OCI-LY3 (cell line): ENCODE results near the gene NOC2L.

Source experiments
- H2AFZ ChIP-seq: fragments of 200-600, 300-600 bp; shearing (Covaris generic); 2 replicates; pipeline ENCODE4 v1.6.0; 2014; ENCODE audit warnings: antibody characterized with exemption, low read depth, low read length
- H3K27ac ChIP-seq: fragments of 200-600, 300-600 bp; sonication (generic); 2 replicates; pipeline ENCODE4 v1.5.1; 2014; ENCODE audit warnings: mild to moderate bottlenecking, low read length, moderate library complexity, mixed read lengths
- H3K27me3 ChIP-seq: fragments of 200-600, 300-600 bp; sonication (generic); 2 replicates; pipeline ENCODE4 v1.6.1; 2014; ENCODE audit warnings: low read depth, low read length, mixed read lengths
- H3K36me3 ChIP-seq: fragments of 200-600, 300-600 bp; sonication (generic); replicated peaks from 2 replicates; pipeline ENCODE3; 2014; ENCODE audit warnings: low read depth, low read length, mixed read lengths
- H3K4me1 ChIP-seq: fragments of 300-600, 200-600 bp; sonication (generic); 2 replicates; pipeline ENCODE4 v1.6.1; 2014; ENCODE audit warnings: low read length, mixed read lengths
- H3K4me2 ChIP-seq: fragments of 200-600, 300-600 bp; sonication (generic); 2 replicates; pipeline ENCODE4 v1.6.1; 2014; ENCODE audit warnings: low read length, mixed read lengths
- H3K4me3 ChIP-seq: fragments of 300-600, 200-600 bp; sonication (generic); 2 replicates; pipeline ENCODE4 v1.5.1; 2014; ENCODE audit warnings: antibody characterized with exemption, mild to moderate bottlenecking, low read length, moderate library complexity
- H3K79me2 ChIP-seq: fragments of 300-600, 200-600 bp; shearing (Covaris generic); 2 replicates; pipeline ENCODE4 v1.6.1; 2014; ENCODE audit warnings: mild to moderate bottlenecking, low read length, mixed read lengths
- H3K9ac ChIP-seq: fragments of 300-600, 200-600 bp; shearing (Covaris generic); 2 replicates; pipeline ENCODE4 v1.6.0; 2014; ENCODE audit warnings: mild to moderate bottlenecking, low read length, moderate library complexity
- H3K9me3 ChIP-seq: fragments of 200-600, 300-600 bp; shearing (Covaris generic); 2 replicates; pipeline ENCODE4 v1.6.1; 2014; ENCODE audit warnings: low read length, mixed read lengths; ENCODE audit not compliant: insufficient read depth
- H4K20me1 ChIP-seq: fragments of 200-600, 300-600 bp; sonication (generic); 2 replicates; pipeline ENCODE4 v1.6.1; 2016; ENCODE audit warnings: low read length, mixed read lengths; ENCODE audit not compliant: insufficient read depth
- EZH2phosphoT487 ChIP-seq: fragments of 200-600 bp; shearing (Covaris generic); IDR thresholded peaks from 2 replicates; pipeline ENCODE4 v1.6.1; 2018; ENCODE audit warnings: antibody characterized with exemption, mixed run types, low read depth
- TF ChIP-seq, protein P1 (sequence below): fragments of 200-600, 300-600 bp; sonication (generic); IDR thresholded peaks from 2 replicates; pipeline ENCODE4 v1.5.1; 2014; ENCODE audit warnings: antibody characterized with exemption, low read length, low read depth

The NOC2L gene

GRCh38 chr1:913491-914130 lies 45.4 kb downstream of the NOC2L start:
- no peaks in the 10 kb centered on the region for H3K36me3 ChIP-seq
- no peak overlapping the region for H3K27ac ChIP-seq
- peaks cover 34% of the 10 kb centered on the region for H3K27me3 ChIP-seq
- no peak overlapping the region for H3K4me3 ChIP-seq
- H3K4me2 ChIP-seq = no peak overlapping the region
- H3K79me2 ChIP-seq = no peaks in the 10 kb centered on the region
- no peak overlapping the region for H2AFZ ChIP-seq
- no peak overlapping the region for H3K9ac ChIP-seq
- no peaks in the 10 kb centered on the region for H3K4me1 ChIP-seq
- TF ChIP-seq, protein P1, sequence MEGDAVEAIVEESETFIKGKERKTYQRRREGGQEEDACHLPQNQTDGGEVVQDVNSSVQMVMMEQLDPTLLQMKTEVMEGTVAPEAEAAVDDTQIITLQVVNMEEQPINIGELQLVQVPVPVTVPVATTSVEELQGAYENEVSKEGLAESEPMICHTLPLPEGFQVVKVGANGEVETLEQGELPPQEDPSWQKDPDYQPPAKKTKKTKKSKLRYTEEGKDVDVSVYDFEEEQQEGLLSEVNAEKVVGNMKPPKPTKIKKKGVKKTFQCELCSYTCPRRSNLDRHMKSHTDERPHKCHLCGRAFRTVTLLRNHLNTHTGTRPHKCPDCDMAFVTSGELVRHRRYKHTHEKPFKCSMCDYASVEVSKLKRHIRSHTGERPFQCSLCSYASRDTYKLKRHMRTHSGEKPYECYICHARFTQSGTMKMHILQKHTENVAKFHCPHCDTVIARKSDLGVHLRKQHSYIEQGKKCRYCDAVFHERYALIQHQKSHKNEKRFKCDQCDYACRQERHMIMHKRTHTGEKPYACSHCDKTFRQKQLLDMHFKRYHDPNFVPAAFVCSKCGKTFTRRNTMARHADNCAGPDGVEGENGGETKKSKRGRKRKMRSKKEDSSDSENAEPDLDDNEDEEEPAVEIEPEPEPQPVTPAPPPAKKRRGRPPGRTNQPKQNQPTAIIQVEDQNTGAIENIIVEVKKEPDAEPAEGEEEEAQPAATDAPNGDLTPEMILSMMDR = no peak
- TF ChIP-seq EZH2phosphoT487 = no peak
- H4K20me1 ChIP-seq = no peaks in the 10 kb centered on the region
- H3K9me3 ChIP-seq = no peaks in the 10 kb centered on the region

DNA sequence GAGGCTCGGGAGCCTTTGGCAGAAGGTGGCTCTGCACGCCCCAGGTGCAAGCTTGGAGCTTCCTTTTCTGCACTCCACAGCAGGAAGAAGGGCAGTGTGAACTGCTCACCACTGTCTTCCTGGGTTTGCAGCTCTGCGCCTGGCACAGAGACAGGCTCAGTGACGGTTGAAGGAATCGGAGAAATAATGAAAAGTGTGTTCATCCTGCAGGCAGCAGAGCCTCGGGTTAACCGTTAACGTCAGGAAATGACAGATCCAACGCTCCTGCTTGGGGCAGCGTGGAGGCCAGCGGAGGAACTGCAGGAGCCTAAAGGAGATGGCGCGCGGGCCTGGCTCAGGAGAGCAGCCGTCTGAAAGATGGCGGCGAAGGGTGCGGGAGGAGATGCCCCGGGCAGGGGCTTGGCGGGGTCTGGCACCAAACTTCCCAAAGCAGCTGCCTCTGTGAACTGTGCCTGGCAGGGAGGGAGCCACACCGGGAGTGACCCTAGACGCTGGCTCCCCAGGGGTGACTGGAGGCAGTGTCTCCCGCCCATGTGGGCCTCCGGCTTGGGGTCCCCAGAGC lies 46.2 kb downstream of the NOC2L start:
- no peak overlapping the region for H2AFZ ChIP-seq
- no peaks in the 10 kb centered on the region for H3K4me1 ChIP-seq
- TF ChIP-seq, protein P1 = no peak
- TF ChIP-seq EZH2phosphoT487 = no peak
- H3K4me2 ChIP-seq = no peak overlapping the region
- H4K20me1 ChIP-seq = no peaks in the 10 kb centered on the region
- no peaks in the 10 kb centered on the region for H3K36me3 ChIP-seq
- H3K27ac ChIP-seq = no peak overlapping the region
- H3K9me3 ChIP-seq = no peaks in the 10 kb centered on the region
- no peak overlapping the region for H3K4me3 ChIP-seq
- no peaks in the 10 kb centered on the region for H3K79me2 ChIP-seq
- peaks cover 29% of the 10 kb centered on the region for H3K27me3 ChIP-seq
- no peak overlapping the region for H3K9ac ChIP-seq

DNA sequence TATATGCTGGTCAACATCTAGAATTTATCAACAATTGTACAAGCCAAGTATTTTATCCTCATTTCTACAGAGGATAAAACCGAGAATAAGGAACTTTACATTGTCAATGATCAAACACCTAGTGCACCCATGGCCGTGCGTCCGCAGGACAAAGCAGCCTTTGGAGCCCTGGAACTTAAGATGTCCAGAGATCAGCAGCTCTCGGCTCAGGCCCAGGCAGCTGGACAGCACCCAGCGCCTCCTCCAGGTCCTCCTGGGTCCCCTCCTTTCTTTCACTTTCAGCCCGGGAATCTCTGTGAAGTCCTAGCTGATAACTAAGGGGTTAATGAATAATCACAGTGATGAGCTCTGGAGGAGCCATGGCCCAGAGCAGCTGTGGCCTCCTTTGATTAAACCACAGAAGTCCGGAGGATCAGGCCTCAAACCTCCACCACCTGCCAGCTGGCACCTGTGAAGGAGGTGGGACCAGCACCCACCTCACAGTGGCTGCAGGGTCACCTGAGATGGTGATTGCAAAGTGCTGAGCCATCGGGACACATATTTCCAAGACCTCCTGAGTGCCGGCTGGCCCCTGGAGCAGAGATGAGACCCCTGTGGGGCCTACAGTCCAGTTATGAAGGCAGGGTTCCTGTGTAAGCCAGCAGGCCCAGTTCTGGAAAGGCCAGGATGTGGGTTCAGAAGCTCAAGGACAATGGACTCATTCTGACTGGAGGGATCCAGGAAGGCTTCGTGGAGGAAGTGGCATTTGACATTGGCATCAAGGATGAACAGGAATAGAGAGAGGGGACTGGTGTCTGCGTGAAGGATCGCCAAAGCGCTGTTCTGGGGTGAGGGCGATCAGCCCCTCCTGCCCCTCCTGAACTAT lies 46.9 kb downstream of the NOC2L start:
- H2AFZ ChIP-seq = no peak overlapping the region
- H3K4me3 ChIP-seq = no peak overlapping the region
- no peak overlapping the region for H3K9ac ChIP-seq
- H3K27me3 ChIP-seq = peaks cover 22% of the 10 kb centered on the region
- no peaks in the 10 kb centered on the region for H3K9me3 ChIP-seq
- H3K79me2 ChIP-seq = no peaks in the 10 kb centered on the region
- H3K27ac ChIP-seq = no peak overlapping the region
- H3K4me1 ChIP-seq = no peaks in the 10 kb centered on the region
- no peak overlapping the region for H3K4me2 ChIP-seq
- no peaks in the 10 kb centered on the region for H3K36me3 ChIP-seq
- TF ChIP-seq, protein P1 = no peak
- no peak for TF ChIP-seq EZH2phosphoT487
- no peaks in the 10 kb centered on the region for H4K20me1 ChIP-seq
